HG02678 (cell line): Measurements from ENCODE around the gene UBE2V1.

Experiments
- ATAC-seq: cut with Tn5 transposase; IDR thresholded peaks from one replicate; pipeline ENCODE4 v1.9.1; 2021; ENCODE audit warnings: mild to moderate bottlenecking, moderate library complexity; ENCODE audit not compliant: unreplicated experiment

UBE2V1 gene

GRCh38 chr20:50049442-50050026 is 63.4 kb downstream of the UBE2V1 start:
- ATAC-seq, result no peak

GRCh38 chr20:50048420-50049166 is 64.4 kb downstream of the UBE2V1 start:
- ATAC-seq, result no peak

- ATAC-seq, result no peak
Measured at GRCh38 chr20:50044353-50044960, 68.5 kb downstream of the UBE2V1 start.

GRCh38 chr20:50043573-50044352 is 69.2 kb downstream of the UBE2V1 start:
- no peak for ATAC-seq

GRCh38 chr20:50042370-50043313 is 70.3 kb downstream of the UBE2V1 start:
- no peak for ATAC-seq

- no peak for ATAC-seq
Measured at GRCh38 chr20:50041246-50041873, 71.6 kb downstream of the UBE2V1 start.

- no peak for ATAC-seq
Measured at GRCh38 chr20:50040432-50041245, 72.3 kb downstream of the UBE2V1 start.

GRCh38 chr20:50039706-50040431 is 73.1 kb downstream of the UBE2V1 start:
- no peak for ATAC-seq

- no peak for ATAC-seq
Measured at GRCh38 chr20:50038574-50038991, 74.4 kb downstream of the UBE2V1 start.

GRCh38 chr20:50038169-50038568 is 74.8 kb downstream of the UBE2V1 start:
- ATAC-seq, result no peak

GRCh38 chr20:50037575-50037974 is 75.4 kb downstream of the UBE2V1 start:
- no peak for ATAC-seq

- no peak for ATAC-seq
Measured at GRCh38 chr20:50037123-50037522, 75.8 kb downstream of the UBE2V1 start.

- ATAC-seq, result no peak
Measured at GRCh38 chr20:50036703-50037102, 76.2 kb downstream of the UBE2V1 start.

GRCh38 chr20:50034567-50035180 is 78.3 kb downstream of the UBE2V1 start:
- no peak for ATAC-seq

GRCh38 chr20:50032955-50033666 is 79.8 kb downstream of the UBE2V1 start:
- ATAC-seq, result no peak
